ENCODE data around the gene NUTM2G. TPM values are rescaled to one million over a fixed set of nuclear protein-coding genes. Genes with fewer than 3 reads are reported as not detected.
A peak's percentile ranks its signal among the peaks of the same experiment; 100 is the strongest.
"Not testable (repeated sequence)": the region's sequence is repeated elsewhere in the genome, so short reads cannot be mapped to it uniquely, and the experiment has no call there.

NUTM2G gene
- total RNA-seq, 5 donors from 2014 or later (not counting 1 experiment from before 2014, with no cell fraction given): not detected

- H3K27me3 ChIP-seq (replicated peaks in 1 of 2; ENCODE audit: control insufficient read depth in 2 of 2, extremely low read depth in 1 of 2, insufficient read depth in 2 of 2, low read length in 1 of 2); H3K27ac Mint-ChIP-seq; H3K27ac ChIP-seq (ENCODE audit: low read length); H3K4me1 Mint-ChIP-seq; ATAC-seq (replicated peaks in 1 of 4); POLR2A ChIA-PET; CTCF ChIA-PET; H3K36me3 ChIP-seq (ENCODE audit: control insufficient read depth in 2 of 2, extremely low read depth in 1 of 2, insufficient read depth in 1 of 2, low read length in 1 of 2); H3K27me3 Mint-ChIP-seq; H3K36me3 Mint-ChIP-seq; H3K4me3 ChIP-seq (ENCODE audit: control insufficient read depth in 1 of 2, extremely low read depth in 1 of 2, low read length in 1 of 2); DNase-seq; H3K9me3 Mint-ChIP-seq; H3K9me3 ChIP-seq; H3K4me3 Mint-ChIP-seq; H3K4me1 ChIP-seq (ENCODE audit: control insufficient read depth in 1 of 2, extremely low read depth in 1 of 2, insufficient read depth in 2 of 2, low read length in 2 of 2): not testable (repeated sequence)
- 100% methylated on average over 4 of the region's 5 CpGs for WGBS (ENCODE audit: insufficient coverage)
Measured at GRCh38 chr9:96925587-96925986, 3.1 kb upstream of the NUTM2G start.

DNA sequence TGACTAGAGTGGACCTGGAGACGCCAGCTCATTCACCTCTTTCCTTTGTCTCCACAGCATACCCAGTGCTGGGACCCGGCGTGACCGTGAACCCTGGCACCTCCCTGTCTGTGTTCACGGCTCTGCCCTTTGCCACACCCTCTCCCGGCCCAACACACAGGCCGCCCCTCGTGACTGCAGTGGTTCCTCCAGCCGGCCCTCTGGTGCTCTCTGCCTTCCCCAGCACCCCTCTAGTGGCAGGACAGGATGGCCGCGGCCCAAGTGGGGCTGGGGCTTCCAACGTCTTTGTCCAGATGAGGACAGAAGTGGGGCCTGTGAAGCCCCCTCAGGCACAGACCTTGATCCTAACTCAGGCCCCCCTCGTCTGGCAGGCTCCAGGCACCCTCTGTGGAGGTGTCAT, 3.0 kb downstream of the NUTM2G start:
- H3K4me3 Mint-ChIP-seq; H3K4me3 ChIP-seq (ENCODE audit: control insufficient read depth in 1 of 2, extremely low read depth in 1 of 2, low read length in 1 of 2); H3K9me3 ChIP-seq; POLR2A ChIA-PET; H3K36me3 ChIP-seq (ENCODE audit: control insufficient read depth in 2 of 2, extremely low read depth in 1 of 2, insufficient read depth in 1 of 2, low read length in 1 of 2); H3K36me3 Mint-ChIP-seq; H3K9me3 Mint-ChIP-seq; H3K27me3 ChIP-seq (replicated peaks in 1 of 2; ENCODE audit: control insufficient read depth in 2 of 2, extremely low read depth in 1 of 2, insufficient read depth in 2 of 2, low read length in 1 of 2); H3K27ac Mint-ChIP-seq; H3K27me3 Mint-ChIP-seq; DNase-seq; H3K4me1 Mint-ChIP-seq; ATAC-seq (replicated peaks in 1 of 4); H3K27ac ChIP-seq (ENCODE audit: low read length); CTCF ChIA-PET; H3K4me1 ChIP-seq (ENCODE audit: control insufficient read depth in 1 of 2, extremely low read depth in 1 of 2, insufficient read depth in 2 of 2, low read length in 2 of 2): not testable (repeated sequence)
- 83% methylated on average over 5 of the region's 13 CpGs for WGBS (ENCODE audit: insufficient coverage)

GRCh38 chr9:96934097-96934496, 5.5 kb downstream of the NUTM2G start:
- H3K27ac ChIP-seq (ENCODE audit: low read length); H3K27me3 ChIP-seq (replicated peaks in 1 of 2; ENCODE audit: control insufficient read depth in 2 of 2, extremely low read depth in 1 of 2, insufficient read depth in 2 of 2, low read length in 1 of 2); H3K27me3 Mint-ChIP-seq; H3K4me1 ChIP-seq (ENCODE audit: control insufficient read depth in 1 of 2, extremely low read depth in 1 of 2, insufficient read depth in 2 of 2, low read length in 2 of 2); DNase-seq; H3K4me1 Mint-ChIP-seq; H3K27ac Mint-ChIP-seq; H3K36me3 ChIP-seq (ENCODE audit: control insufficient read depth in 2 of 2, extremely low read depth in 1 of 2, insufficient read depth in 1 of 2, low read length in 1 of 2); H3K9me3 ChIP-seq; H3K4me3 Mint-ChIP-seq; CTCF ChIA-PET; H3K9me3 Mint-ChIP-seq; ATAC-seq (replicated peaks in 1 of 4); H3K4me3 ChIP-seq (ENCODE audit: control insufficient read depth in 1 of 2, extremely low read depth in 1 of 2, low read length in 1 of 2); POLR2A ChIA-PET; H3K36me3 Mint-ChIP-seq: not testable (repeated sequence)
- WGBS (ENCODE audit: insufficient coverage): 100% methylated on average over 1 of the region's 14 CpGs

- H3K36me3 Mint-ChIP-seq; H3K27me3 ChIP-seq (replicated peaks in 1 of 2; ENCODE audit: control insufficient read depth in 2 of 2, extremely low read depth in 1 of 2, insufficient read depth in 2 of 2, low read length in 1 of 2); H3K9me3 ChIP-seq; H3K27ac ChIP-seq (ENCODE audit: low read length); H3K4me3 ChIP-seq (ENCODE audit: control insufficient read depth in 1 of 2, extremely low read depth in 1 of 2, low read length in 1 of 2); H3K4me3 Mint-ChIP-seq; H3K4me1 ChIP-seq (ENCODE audit: control insufficient read depth in 1 of 2, extremely low read depth in 1 of 2, insufficient read depth in 2 of 2, low read length in 2 of 2); H3K36me3 ChIP-seq (ENCODE audit: control insufficient read depth in 2 of 2, extremely low read depth in 1 of 2, insufficient read depth in 1 of 2, low read length in 1 of 2); DNase-seq; CTCF ChIA-PET; H3K27me3 Mint-ChIP-seq; H3K27ac Mint-ChIP-seq; ATAC-seq (replicated peaks in 1 of 4); H3K9me3 Mint-ChIP-seq; POLR2A ChIA-PET; H3K4me1 Mint-ChIP-seq: not testable (repeated sequence)
- no CpG with 5 or more reads among the region's 5 CpGs for WGBS (ENCODE audit: insufficient coverage)
Measured at GRCh38 chr9:96934706-96935105, 6.1 kb downstream of the NUTM2G start.

GRCh38 chr9:96935401-96935800, 6.8 kb downstream of the NUTM2G start:
- CTCF ChIA-PET; H3K27me3 ChIP-seq (replicated peaks in 1 of 2; ENCODE audit: control insufficient read depth in 2 of 2, extremely low read depth in 1 of 2, insufficient read depth in 2 of 2, low read length in 1 of 2); H3K27ac ChIP-seq (ENCODE audit: low read length); H3K9me3 ChIP-seq; DNase-seq; H3K27me3 Mint-ChIP-seq; H3K4me1 ChIP-seq (ENCODE audit: control insufficient read depth in 1 of 2, extremely low read depth in 1 of 2, insufficient read depth in 2 of 2, low read length in 2 of 2); POLR2A ChIA-PET; ATAC-seq (replicated peaks in 1 of 4); H3K27ac Mint-ChIP-seq; H3K4me3 ChIP-seq (ENCODE audit: control insufficient read depth in 1 of 2, extremely low read depth in 1 of 2, low read length in 1 of 2); H3K4me1 Mint-ChIP-seq; H3K9me3 Mint-ChIP-seq; H3K36me3 ChIP-seq (ENCODE audit: control insufficient read depth in 2 of 2, extremely low read depth in 1 of 2, insufficient read depth in 1 of 2, low read length in 1 of 2); H3K4me3 Mint-ChIP-seq; H3K36me3 Mint-ChIP-seq: not testable (repeated sequence)
- WGBS (ENCODE audit: insufficient coverage): 100% methylated on average over 10 of the region's 15 CpGs

GRCh38 chr9:96937442-96937841, 8.8 kb downstream of the NUTM2G start:
- H3K36me3 ChIP-seq (ENCODE audit: control insufficient read depth in 2 of 2, extremely low read depth in 1 of 2, insufficient read depth in 1 of 2, low read length in 1 of 2); H3K4me1 ChIP-seq (ENCODE audit: control insufficient read depth in 1 of 2, extremely low read depth in 1 of 2, insufficient read depth in 2 of 2, low read length in 2 of 2); H3K4me3 ChIP-seq (ENCODE audit: control insufficient read depth in 1 of 2, extremely low read depth in 1 of 2, low read length in 1 of 2); H3K27ac ChIP-seq (ENCODE audit: low read length); H3K27me3 Mint-ChIP-seq; H3K36me3 Mint-ChIP-seq; H3K9me3 Mint-ChIP-seq; CTCF ChIA-PET; H3K9me3 ChIP-seq; H3K27me3 ChIP-seq (replicated peaks in 1 of 2; ENCODE audit: control insufficient read depth in 2 of 2, extremely low read depth in 1 of 2, insufficient read depth in 2 of 2, low read length in 1 of 2); H3K4me3 Mint-ChIP-seq; H3K27ac Mint-ChIP-seq; POLR2A ChIA-PET; DNase-seq; H3K4me1 Mint-ChIP-seq: not testable (repeated sequence)
- ATAC-seq (replicated peaks in 1 of 4): peak in 1 of 4 experiments; percentile 37
- no CpG with 5 or more reads among the region's 3 CpGs for WGBS (ENCODE audit: insufficient coverage)

DNA sequence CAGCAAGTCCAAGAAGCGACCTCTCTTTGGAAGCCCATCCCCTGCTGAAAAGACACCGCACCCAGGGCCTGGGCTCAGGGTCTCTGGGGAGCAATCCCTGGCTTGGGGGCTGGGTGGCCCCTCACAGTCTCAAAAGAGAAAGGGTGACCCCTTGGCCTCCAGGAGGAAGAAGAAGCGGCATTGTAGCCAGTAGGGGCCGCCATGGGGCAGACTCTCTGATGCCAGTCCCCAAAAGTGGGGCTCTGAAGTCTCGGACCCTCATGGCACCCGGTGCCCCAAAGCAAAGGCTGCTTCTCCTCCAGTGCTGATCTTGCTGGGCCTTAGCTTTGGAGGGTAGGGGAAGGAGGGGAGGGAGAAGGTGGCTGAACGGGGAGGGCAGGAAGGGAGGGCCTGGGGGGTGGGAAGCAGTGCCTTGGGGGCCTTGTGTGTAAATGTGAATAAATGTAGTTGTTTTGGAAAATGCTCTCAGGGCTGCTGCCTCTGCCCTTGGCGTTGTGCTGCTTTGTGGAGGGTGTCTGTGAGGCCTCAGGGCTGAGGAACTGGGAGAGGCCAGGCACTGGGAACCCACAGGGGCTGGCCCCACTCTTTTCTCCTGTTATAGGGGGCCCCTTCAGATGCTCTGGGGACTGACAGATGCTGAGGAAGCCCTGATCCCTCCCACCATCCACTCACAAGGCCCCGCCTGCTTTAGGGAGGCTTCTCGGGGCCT, 10.5 kb downstream of the NUTM2G start:
- DNase-seq; H3K27me3 Mint-ChIP-seq; H3K36me3 ChIP-seq (ENCODE audit: control insufficient read depth in 2 of 2, extremely low read depth in 1 of 2, insufficient read depth in 1 of 2, low read length in 1 of 2); CTCF ChIA-PET; H3K4me3 ChIP-seq (ENCODE audit: control insufficient read depth in 1 of 2, extremely low read depth in 1 of 2, low read length in 1 of 2); H3K4me1 ChIP-seq (ENCODE audit: control insufficient read depth in 1 of 2, extremely low read depth in 1 of 2, insufficient read depth in 2 of 2, low read length in 2 of 2); H3K27me3 ChIP-seq (replicated peaks in 1 of 2; ENCODE audit: control insufficient read depth in 2 of 2, extremely low read depth in 1 of 2, insufficient read depth in 2 of 2, low read length in 1 of 2); ATAC-seq (replicated peaks in 1 of 4); H3K4me3 Mint-ChIP-seq; H3K27ac ChIP-seq (ENCODE audit: low read length); H3K27ac Mint-ChIP-seq; H3K4me1 Mint-ChIP-seq; H3K9me3 ChIP-seq; POLR2A ChIA-PET; H3K9me3 Mint-ChIP-seq: not testable (repeated sequence)
- WGBS (ENCODE audit: insufficient coverage): no CpG with 5 or more reads among the region's 10 CpGs
- peaks cover 10% of the 10 kb centered on the region for H3K36me3 Mint-ChIP-seq

Measured in T-cell (primary cell).